Astrocyte of the cerebellum (primary cell): ENCODE results near the gene SRRD.

Experiments used
- DNase-seq: peaks from one replicate; pipeline ENCODE4 v3.0.0-alpha.2; 2011; ENCODE audit warnings: low read depth
- H3K4me3 ChIP-seq: 2 replicates; pipeline ENCODE4 v1.5.1; 2011; ENCODE audit warnings: mild to moderate bottlenecking, low read depth, low read length, moderate library complexity
- CTCF ChIP-seq: IDR thresholded peaks from 2 replicates; pipeline ENCODE4 v1.5.1; 2012; ENCODE audit warnings: low read length, low read depth, moderate library complexity, mild to moderate bottlenecking; ENCODE audit errors: missing control alignments
- in situ Hi-C: cut with HindIII; loops from 2 replicates; pipeline ENCODE4 v1.10.0; 2017; ENCODE audit warnings: low sequenced_read_pairs

The SRRD gene

DNA sequence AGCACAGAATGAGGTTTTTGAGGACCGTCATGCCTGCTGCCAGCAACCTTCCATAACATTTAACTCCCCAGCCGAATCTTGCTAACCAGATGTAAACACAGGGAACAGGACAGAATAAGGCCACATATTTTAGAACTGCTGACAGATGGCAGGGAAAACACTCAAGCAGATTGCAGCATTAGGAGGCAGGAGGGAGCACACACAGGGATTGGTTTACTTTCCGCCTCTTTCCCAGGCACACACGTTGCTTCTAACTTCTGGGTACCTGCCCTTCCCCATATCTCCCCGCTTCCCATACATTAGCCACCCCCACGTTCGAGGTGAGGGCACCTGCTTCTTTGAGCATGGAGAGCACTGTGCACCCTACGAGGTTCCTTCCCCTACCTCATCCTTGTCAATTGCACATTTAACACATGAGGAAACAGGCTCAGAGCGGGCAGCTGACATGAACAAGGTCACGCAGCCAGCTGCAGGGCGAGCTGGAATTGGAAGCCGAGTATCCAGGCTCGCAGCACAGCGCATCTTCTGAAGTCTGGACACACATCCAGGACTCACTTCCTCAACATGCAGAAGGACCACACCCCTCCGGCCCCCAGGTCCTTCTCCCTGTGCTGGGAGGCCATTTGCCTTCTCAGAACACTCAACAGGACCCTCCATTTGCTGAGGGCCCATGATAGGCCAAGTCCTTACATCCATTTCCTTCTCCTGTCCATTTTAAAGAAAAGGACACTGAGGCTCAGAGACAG is 35.9 kb upstream of the SRRD start:
- no peak overlapping the region for H3K4me3 ChIP-seq
- no peak for TF ChIP-seq CTCF
- no peak for DNase-seq
- in situ Hi-C loops, result no loop called here

DNA sequence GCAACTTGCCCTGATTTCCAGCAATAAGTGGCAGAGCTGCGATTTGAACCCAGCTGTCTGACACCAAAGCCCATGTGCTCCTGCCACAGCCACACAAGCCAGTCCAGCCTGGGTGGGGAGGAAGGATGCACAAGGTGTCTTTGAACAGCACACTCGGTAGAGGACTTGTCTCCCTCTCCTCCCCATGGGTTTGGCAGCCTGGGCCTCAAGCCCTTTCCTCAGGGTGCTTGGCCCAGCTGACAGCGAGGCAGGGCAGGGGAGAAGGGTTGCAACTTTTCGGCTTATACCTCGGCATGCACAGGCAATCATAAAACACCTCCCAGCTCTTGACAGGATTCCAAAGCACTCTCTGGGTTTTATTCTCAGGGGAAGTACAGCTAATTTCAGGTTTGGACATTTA is 35.3 kb upstream of the SRRD start:
- no peak for TF ChIP-seq CTCF
- H3K4me3 ChIP-seq, result no peak overlapping the region
- in situ Hi-C loops, result no loop called here
- no peak for DNase-seq

DNA sequence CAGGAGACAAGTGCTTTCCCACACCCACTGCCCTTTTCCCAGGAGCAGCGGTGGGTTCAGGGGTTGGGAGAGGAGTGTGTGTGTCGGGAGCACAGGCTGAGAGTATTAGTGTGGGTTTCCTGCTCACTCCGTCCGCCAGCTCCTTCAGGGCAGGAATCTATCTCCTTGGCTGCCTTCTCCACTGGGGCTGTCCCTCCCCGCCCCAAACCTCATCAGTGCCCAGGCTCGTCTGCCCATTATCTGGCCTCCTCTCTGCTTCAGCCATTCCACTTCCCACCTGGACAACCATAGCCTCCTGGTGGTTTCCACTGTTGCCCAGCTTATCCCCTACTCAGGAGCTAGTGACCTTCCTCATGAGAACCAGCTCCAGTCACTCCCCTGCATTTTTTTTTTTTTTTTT is 34.7 kb upstream of the SRRD start:
- TF ChIP-seq CTCF, result no peak
- in situ Hi-C loops, result no loop called here
- H3K4me3 ChIP-seq, result no peak overlapping the region
- no peak for DNase-seq

DNA sequence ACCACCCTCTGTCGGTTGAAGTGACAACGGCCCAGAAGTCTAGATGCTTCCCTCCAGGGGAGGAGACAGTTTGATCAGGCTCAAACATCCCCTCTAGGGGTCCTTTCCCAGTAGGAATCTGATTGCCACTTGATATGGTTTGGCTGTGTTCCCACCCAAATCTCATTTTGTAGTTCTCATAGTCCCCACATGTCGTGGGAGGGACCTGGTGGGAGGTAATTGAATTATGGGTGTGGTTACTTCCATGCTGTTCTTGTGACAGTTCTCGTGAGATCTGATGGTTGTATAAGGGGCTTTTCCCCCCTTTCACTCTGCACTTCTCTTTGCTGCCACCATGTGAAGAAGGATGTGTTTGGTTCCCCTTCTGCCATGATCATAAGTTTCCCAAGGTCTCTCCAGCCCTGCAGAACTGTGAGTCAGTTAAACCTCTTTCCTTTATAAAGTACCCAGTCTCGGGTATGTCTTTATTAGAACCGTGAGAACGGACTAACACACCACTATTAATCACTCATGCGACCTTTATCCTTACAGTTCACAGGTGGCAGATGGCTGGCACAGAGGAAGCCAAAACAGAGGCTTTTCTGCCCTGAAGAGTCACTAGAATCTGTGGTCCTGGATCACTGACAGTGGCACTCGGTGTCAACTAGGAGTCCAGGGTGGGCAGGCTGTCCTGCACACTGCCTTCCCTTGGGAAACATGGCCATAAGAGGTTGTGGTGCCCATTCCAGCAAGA is 33.1 kb upstream of the SRRD start:
- DNase-seq, result no peak
- H3K4me3 ChIP-seq, result no peak overlapping the region
- in situ Hi-C loops, result no loop called here
- TF ChIP-seq CTCF, result no peak

DNA sequence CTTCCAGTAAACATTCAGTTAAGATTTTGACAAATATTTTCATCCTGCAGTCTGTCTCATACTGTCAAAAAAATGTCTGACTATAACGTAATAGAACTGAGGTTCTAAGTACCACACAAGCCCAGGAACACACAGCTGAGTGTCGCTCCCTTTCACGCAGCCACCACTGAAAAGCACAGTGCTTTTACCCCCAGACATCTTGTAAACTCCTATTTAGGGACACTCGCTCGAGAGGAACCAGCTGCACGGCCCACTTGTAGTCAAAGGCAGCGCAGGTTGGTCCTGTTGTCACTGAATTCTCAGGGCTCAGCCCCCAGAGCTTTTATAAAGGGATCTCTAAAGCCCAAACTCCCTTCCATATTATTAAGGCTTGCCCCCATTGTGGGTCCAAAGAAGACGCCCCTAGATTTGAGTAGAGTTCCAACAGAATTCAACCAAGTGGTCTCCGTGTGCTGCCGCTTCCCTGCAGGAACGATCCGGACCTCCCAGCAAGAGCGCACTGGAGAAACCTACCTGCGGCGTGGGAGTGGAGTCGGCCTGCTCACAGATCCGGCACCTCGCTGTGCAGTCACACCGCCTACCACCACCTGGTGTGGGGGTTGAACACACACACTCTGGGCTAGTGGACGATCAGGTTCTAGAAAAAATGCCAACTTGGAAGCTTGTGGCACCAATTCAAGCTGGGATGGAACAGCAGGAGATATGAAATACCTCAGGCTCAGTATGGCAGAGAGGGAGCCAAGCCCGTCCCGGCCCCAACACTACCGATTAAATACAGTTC is 31.3 kb upstream of the SRRD start:
- in situ Hi-C loops, result no loop called here
- no peak for DNase-seq

More for the DNA sequence above, 31.3 kb upstream of the SRRD start:
- no peak for TF ChIP-seq CTCF
- no peak overlapping the region for H3K4me3 ChIP-seq
